ENCODE measurements around the gene MYH11.

MYH11 gene

DNA sequence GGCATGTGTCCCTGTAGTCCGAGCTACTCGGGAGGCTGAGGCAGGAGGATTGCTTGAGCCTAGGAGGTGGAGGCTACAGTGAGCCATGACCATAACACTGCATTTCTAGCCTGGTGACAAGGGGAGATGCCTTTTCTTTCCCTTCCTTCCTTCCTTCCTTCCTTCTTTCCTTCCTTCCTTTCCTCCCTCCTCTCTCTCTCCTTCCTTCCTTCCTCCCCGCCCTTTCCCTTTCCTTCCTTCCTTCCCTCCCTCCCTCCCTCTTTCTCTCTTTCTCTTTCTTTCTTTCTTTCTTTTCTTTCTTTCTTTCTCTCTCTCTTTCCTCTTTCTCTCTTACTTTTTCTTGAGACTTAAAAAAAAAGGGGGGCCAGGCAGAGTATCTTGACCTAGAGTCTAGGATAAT lies 34.7 kb upstream of the MYH11 start:
- DNase-seq (ENCODE audit: insufficient read length) (no peak), FAIRE-seq (no peak)
- no peak for TF ChIP-seq POLR2A (IDR thresholded peaks at IDR 0.05; ENCODE audit: low read depth, low read length)
- TF ChIP-seq POLR2AphosphoS5 (IDR thresholded peaks at IDR 0.05; ENCODE audit: low read depth, low read length), result no peak
- TF ChIP-seq TAF1 (IDR thresholded peaks at IDR 0.05; ENCODE audit: borderline replicate concordance, low read depth, low read length), result no peak

DNA sequence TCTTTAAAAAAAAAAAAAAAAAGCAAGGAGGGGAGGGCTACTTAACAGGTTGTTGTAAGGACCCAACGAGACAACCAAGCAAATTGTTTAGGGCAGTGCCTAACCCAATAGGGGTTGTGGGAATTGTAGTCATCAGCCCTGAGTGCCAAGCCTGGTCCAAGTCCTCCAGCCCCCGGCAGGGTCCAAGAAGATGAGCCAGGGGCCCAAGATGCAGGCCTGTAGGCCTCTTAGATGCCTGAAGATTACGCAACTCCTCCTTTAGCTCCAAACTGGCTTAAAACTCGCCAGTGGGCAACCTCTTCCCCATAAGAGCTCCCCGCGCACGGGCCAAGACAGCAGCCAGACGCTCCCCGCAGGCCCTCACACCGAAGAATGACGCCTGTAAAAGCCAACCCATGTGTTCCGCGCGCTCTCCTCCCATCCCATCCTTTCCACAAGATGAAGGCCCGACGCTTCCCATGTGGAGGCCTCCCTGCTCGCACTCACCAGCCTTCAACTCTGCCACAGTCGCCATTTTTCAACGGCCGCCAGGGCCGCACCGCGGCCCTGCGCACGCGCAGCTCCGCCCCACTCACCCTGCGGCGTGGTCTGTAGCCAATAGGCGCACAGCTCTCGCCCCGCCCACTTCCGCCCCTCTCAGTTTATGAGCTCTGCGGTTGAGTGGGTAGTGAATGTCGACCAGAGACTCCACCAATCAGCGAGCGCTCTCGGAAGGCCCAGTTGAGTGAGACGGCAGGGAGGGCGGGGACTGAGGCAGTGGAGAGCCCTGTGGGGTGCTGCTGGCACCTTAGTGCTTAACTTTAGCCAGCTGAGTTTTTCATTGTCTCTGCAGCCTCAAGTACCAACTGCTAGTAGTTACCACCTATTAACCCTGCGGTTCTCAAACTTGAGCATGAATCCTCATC lies 31.5 kb upstream of the MYH11 start, which contains the start of gene CEP20:
Gene CEP20 (minus strand): TSS at position 532 of the 905 bp plus-strand sequence. CDS start 18 bp downstream, at position 514.
- FAIRE-seq (peak; percentile 97), DNase-seq (ENCODE audit: insufficient read length) (peak; percentile 99)
- TF ChIP-seq POLR2AphosphoS5 (IDR thresholded peaks at IDR 0.05; ENCODE audit: low read depth, low read length) (peak; percentile 86), POLR2A (IDR thresholded peaks at IDR 0.05; ENCODE audit: low read depth, low read length) (peak; percentile 85), TAF1 (IDR thresholded peaks at IDR 0.05; ENCODE audit: borderline replicate concordance, low read depth, low read length) (peak; percentile 95)

DNA sequence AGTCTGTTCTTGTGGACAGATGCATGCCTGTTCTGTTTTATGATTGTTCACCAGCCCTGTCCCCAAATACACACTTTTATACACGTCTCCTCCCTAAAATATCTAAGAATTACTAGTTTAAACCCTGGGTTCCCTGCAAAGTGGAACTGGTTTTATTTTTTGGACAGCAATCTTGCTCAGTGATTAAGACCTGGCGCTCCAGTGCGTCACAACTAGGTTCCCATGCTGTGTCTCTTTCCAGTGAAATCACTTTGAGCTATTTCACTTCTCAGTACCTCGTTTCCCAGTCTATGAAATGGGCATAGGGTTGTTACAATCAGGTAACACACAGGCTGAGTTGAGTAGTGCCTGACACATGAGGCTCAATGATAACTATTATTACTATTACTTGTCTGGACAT lies 30.5 kb upstream of the MYH11 start:
- DNase-seq (ENCODE audit: insufficient read length), result no peak
- FAIRE-seq, result no peak
- TF ChIP-seq TAF1 (IDR thresholded peaks at IDR 0.05; ENCODE audit: borderline replicate concordance, low read depth, low read length) (no peak), POLR2AphosphoS5 (IDR thresholded peaks at IDR 0.05; ENCODE audit: low read depth, low read length) (no peak), POLR2A (IDR thresholded peaks at IDR 0.05; ENCODE audit: low read depth, low read length) (no peak)

DNA sequence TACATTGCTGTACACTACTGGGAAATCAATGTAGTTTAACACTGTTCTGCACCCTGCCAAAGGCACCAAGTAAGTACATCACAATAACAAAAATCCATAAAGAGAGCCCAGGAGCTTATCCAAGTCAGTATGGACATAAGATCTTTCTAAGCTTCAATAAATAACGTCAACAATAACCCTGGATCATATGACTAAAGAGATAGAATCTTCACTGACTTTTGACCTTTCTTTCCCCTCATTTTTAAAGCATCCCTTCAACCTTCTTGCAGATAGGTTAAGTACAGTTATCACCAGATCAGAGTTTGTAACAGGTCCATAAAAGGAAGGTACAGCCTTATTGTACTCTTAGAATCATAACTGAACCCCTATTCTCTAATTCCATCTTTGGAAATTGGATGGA lies 29.2 kb upstream of the MYH11 start:
- DNase-seq (ENCODE audit: insufficient read length), result no peak
- TF ChIP-seq POLR2AphosphoS5 (IDR thresholded peaks at IDR 0.05; ENCODE audit: low read depth, low read length) (no peak), TAF1 (IDR thresholded peaks at IDR 0.05; ENCODE audit: borderline replicate concordance, low read depth, low read length) (no peak), POLR2A (IDR thresholded peaks at IDR 0.05; ENCODE audit: low read depth, low read length) (no peak)
- no peak for FAIRE-seq

DNA sequence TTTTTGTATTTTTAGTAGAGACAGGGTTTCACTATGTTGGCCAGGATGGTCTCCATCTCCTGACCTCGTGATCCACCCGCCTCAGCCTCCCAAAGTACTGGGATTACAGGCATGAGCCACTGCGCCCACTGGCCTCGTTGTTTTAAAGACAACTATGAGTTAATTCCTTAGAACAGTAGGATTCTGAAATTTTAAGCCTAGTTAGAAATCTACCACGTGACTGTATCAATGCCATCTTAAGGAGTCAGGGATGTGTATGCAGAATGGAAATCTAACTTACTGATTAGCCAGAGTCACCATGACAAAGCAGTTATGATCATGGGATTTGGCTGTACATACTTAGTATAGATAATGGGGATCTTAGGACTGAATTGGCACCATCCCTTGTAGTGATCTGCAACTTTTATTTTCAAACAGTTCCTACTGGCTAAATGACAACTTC lies 28.8 kb upstream of the MYH11 start:
- TF ChIP-seq POLR2AphosphoS5 (IDR thresholded peaks at IDR 0.05; ENCODE audit: low read depth, low read length) (no peak), POLR2A (IDR thresholded peaks at IDR 0.05; ENCODE audit: low read depth, low read length) (no peak), TAF1 (IDR thresholded peaks at IDR 0.05; ENCODE audit: borderline replicate concordance, low read depth, low read length) (no peak)
- FAIRE-seq (no peak), DNase-seq (ENCODE audit: insufficient read length) (no peak)

DNA sequence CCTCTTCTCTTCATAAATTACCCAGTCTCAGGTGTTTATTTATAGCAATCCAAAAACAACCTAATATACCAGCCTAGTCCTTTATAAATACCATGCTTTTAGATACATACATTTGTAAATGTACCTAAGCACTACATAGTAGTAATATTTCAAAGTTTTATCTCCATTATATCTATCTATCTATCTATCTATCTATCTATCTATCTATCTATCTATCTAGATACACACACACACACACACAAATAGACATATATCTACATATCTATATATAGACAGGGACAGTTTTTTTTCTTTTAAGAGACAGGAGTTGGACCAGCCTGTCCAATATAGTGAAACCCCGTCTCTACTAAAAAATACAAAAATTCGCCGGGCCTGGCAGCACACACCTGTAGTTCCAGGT lies 25.7 kb upstream of the MYH11 start:
- TF ChIP-seq POLR2A (IDR thresholded peaks at IDR 0.05; ENCODE audit: low read depth, low read length), result no peak
- TF ChIP-seq TAF1 (IDR thresholded peaks at IDR 0.05; ENCODE audit: borderline replicate concordance, low read depth, low read length), result no peak
- no peak for TF ChIP-seq POLR2AphosphoS5 (IDR thresholded peaks at IDR 0.05; ENCODE audit: low read depth, low read length)
- no peak for FAIRE-seq
- no peak for DNase-seq (ENCODE audit: insufficient read length)

DNA sequence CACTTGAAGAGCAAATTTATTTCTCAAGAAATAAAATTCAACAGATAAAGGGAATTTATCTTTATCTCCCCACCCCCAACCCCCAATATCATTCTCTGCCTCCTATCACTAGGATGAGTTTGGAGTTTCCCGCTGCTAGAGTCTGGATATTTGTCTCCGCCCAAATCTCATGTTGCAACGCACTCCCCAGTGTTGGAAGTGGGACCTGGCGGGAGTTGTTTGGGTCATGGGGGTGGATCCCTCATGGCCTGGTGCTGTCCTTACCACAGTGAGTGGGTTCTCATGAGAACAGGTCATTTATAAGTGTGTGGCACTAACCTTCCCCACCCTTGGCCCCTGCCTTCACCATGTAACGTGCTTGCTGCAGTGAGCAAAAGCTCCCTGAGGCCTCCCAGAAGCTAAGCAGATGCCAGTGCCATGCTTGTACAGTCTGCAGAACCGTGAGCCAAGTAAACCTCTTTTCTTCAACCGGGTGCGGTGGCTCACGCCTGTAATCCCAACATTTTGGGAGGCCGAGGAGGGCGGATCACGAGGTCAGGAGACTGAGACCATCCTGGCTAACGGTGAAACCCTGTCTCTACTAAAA lies 25.1 kb upstream of the MYH11 start:
- DNase-seq (ENCODE audit: insufficient read length) (no peak), FAIRE-seq (no peak)
- no peak for TF ChIP-seq POLR2A (IDR thresholded peaks at IDR 0.05; ENCODE audit: low read depth, low read length)
- no peak for TF ChIP-seq POLR2AphosphoS5 (IDR thresholded peaks at IDR 0.05; ENCODE audit: low read depth, low read length)
- TF ChIP-seq TAF1 (IDR thresholded peaks at IDR 0.05; ENCODE audit: borderline replicate concordance, low read depth, low read length), result no peak

DNA sequence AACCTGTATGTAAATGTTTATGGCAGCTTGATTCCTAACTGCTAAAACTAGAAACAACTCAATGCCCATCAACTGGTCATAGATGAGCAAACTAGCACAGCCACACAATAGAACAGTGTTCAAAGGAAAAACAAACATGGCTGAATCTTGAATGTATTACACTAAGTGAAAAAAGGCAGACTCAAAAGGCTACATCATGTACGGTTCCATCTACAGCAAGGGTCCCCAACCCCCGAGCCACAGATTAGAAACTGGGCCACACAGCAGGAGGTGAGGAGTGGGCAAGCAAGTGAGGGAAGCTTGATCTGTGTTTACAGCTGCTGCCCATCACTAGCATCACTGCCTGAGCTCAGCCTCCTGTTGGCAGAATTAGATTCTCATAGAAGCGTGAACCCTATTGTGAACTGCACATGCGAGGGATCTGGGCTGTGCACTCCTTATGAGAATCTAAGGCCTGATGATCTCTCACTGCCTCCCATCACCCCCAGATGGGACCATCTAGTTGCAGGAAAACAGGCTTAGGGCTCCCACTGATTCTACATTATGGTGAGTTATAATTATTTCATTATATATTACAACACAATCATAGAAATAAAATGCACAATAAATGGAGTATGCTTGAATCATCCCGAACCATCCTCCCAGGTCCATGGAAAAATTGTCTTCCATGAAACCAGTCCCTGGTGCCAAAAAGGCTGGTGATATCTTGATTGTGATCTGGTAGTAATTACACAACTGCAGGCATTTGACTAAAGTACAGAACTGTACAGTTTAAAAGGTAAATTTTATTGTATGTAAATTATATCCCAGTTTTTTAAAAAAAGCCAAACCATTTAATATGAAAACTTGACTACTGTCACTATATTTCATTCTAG lies 23.8 kb upstream of the MYH11 start:
- 0 out of 2 replicates have a peak, but pooled peaks have one; percentile 28 for TF ChIP-seq POLR2A (IDR thresholded peaks at IDR 0.05; ENCODE audit: low read depth, low read length)
- TF ChIP-seq TAF1 (IDR thresholded peaks at IDR 0.05; ENCODE audit: borderline replicate concordance, low read depth, low read length), result no peak
- DNase-seq (ENCODE audit: insufficient read length) (no peak), FAIRE-seq (no peak)

DNA sequence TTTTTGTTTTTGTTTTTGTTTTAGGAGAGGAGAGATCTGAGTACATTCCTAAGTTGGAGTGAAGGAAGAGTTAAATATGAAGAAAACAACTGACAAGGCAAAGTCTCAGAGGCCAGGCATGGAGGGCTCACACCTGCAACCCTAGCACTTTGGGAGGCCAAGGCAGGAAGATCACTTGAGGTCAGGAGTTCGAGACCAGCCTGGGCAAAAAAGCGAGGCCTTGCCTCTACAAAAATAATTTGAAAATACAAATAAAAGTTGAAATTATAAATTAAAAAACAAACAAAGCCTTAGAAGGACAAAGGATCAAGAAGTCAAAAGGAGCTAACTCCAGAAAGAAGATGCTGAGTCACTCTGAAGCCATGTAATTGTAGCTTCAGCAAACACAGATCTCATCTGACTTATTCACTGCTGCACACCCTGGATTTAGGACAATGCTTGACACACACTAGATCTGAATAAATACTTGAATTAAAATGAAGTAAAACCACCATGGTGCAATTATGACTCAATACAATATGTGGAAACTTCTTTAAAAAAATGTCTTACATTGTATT lies 22.5 kb upstream of the MYH11 start:
- DNase-seq (ENCODE audit: insufficient read length), result no peak
- TF ChIP-seq POLR2A (IDR thresholded peaks at IDR 0.05; ENCODE audit: low read depth, low read length) (no peak), TAF1 (IDR thresholded peaks at IDR 0.05; ENCODE audit: borderline replicate concordance, low read depth, low read length) (no peak), POLR2AphosphoS5 (IDR thresholded peaks at IDR 0.05; ENCODE audit: low read depth, low read length) (no peak)
- no peak for FAIRE-seq

DNA sequence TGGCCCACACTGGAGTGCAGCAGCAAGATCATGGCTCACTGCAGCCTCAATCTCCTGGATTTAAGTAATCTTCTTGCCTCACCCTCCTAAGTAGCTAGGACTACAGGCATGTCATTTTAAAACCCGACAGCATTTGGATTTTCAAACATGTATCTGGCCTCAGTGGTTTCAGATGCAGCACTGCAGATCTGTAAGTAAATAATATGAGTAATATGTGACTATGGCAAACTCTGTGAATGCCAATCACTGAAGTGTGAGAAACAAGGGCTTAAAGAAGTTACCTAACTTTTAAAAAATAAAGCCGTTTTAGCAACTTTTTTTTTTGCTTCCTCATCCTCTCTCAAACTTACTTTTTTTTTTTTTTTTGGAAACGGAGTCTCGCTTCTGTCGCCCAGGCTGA lies 19.7 kb upstream of the MYH11 start:
- DNase-seq (ENCODE audit: insufficient read length) (no peak), FAIRE-seq (no peak)
- no peak for TF ChIP-seq POLR2A (IDR thresholded peaks at IDR 0.05; ENCODE audit: low read depth, low read length)
- no peak for TF ChIP-seq TAF1 (IDR thresholded peaks at IDR 0.05; ENCODE audit: borderline replicate concordance, low read depth, low read length)
- TF ChIP-seq POLR2AphosphoS5 (IDR thresholded peaks at IDR 0.05; ENCODE audit: low read depth, low read length), result no peak
